Measurements from ENCODE around the gene CYB561D1.
A peak's percentile ranks its signal among the peaks of the same experiment; 100 is the strongest.

Gene CYB561D1

GRCh38 chr1:109482242-109482641, 11.7 kb upstream of the CYB561D1 start:
- no peak for DNase-seq

GRCh38 chr1:109482791-109483671, 10.9 kb upstream of the CYB561D1 start:
- peak; percentile 37 for DNase-seq

- peak; percentile 91 for DNase-seq
Measured at GRCh38 chr1:109483672-109484518, 10.0 kb upstream of the CYB561D1 start, which contains the start of gene ATXN7L2. Gene ATXN7L2 (plus strand): TSS chr1:109483905. CDS start chr1:109483954, 49 bp downstream.

GRCh38 chr1:109484519-109484975, 9.3 kb upstream of the CYB561D1 start:
- no peak for DNase-seq

GRCh38 chr1:109485001-109485400, 8.9 kb upstream of the CYB561D1 start:
- no peak for DNase-seq

GRCh38 chr1:109487261-109487660, 6.6 kb upstream of the CYB561D1 start:
- no peak for DNase-seq

- no peak for DNase-seq
Measured at GRCh38 chr1:109488201-109488600, 5.7 kb upstream of the CYB561D1 start.

- no peak for DNase-seq
Measured at GRCh38 chr1:109488696-109489095, 5.2 kb upstream of the CYB561D1 start.

GRCh38 chr1:109490029-109490933, 3.6 kb upstream of the CYB561D1 start:
- peak; percentile 62 for DNase-seq

- no peak for DNase-seq
Measured at GRCh38 chr1:109490934-109491302, 3.0 kb upstream of the CYB561D1 start.

- no peak for DNase-seq
Measured at GRCh38 chr1:109491372-109491771, 2.5 kb upstream of the CYB561D1 start.

- DNase-seq, result no peak
Measured at GRCh38 chr1:109492779-109493178, 1.1 kb upstream of the CYB561D1 start.

- no peak for DNase-seq
Measured at GRCh38 chr1:109493227-109493626, 667 bp upstream of the CYB561D1 start.

- no peak for DNase-seq
Measured at GRCh38 chr1:109495738-109496137, 1.8 kb downstream of the CYB561D1 start.

GRCh38 chr1:109497449-109498160, 3.7 kb downstream of the CYB561D1 start:
- DNase-seq, result no peak

GRCh38 chr1:109498161-109498801, 4.4 kb downstream of the CYB561D1 start:
- no peak for DNase-seq

GRCh38 chr1:109499081-109499480, 5.2 kb downstream of the CYB561D1 start:
- no peak for DNase-seq

GRCh38 chr1:109499661-109500536, 6.0 kb downstream of the CYB561D1 start:
- peak; percentile 49 for DNase-seq

GRCh38 chr1:109500941-109501381, 7.1 kb downstream of the CYB561D1 start:
- DNase-seq, result no peak

Data from stimulated activated naive CD4-positive, alpha-beta T cell treated with Interleukin-2 at 50 U/mL for 16 hours (primary cell).